ENCODE data around the gene TBX1. TPM values are rescaled to one million over a fixed set of nuclear protein-coding genes. Genes with fewer than 3 reads are reported as not detected.

Gene TBX1
- not detected for polyA plus RNA-seq (2013, experiment 1 of 2; ENCODE audit: insufficient read length)
- polyA plus RNA-seq (2013, experiment 2 of 2; ENCODE audit: insufficient read length) = not detected

- DNase-seq = no peak
These were observed at the start of gene TBX1 for GRCh38 chr22:19760058-19760950. TBX1 (plus strand) TSS chr22:19760778; CDS start chr22:19760844, 66 bp downstream.

GRCh38 chr22:19713245-19713644, 47.3 kb upstream of the TBX1 start:
- no peak for DNase-seq

GRCh38 chr22:19713650-19714311, 46.8 kb upstream of the TBX1 start:
- no peak for DNase-seq

GRCh38 chr22:19714312-19715187, 46.0 kb upstream of the TBX1 start, which contains the start of gene SEPTIN5:
SEPTIN5 (plus strand) TSS chr22:19714503; CDS start chr22:19714589, 86 bp downstream.
- DNase-seq = no peak

- DNase-seq = no peak
These were observed 45.2 kb upstream of the TBX1 start for GRCh38 chr22:19715188-19715930.

- no peak for DNase-seq
These were observed 44.3 kb upstream of the TBX1 start for GRCh38 chr22:19716041-19716828.

GRCh38 chr22:19716829-19717105, 43.8 kb upstream of the TBX1 start:
- DNase-seq = no peak

GRCh38 chr22:19717181-19717580, 43.4 kb upstream of the TBX1 start:
- no peak for DNase-seq

- peak; percentile 70 for DNase-seq
These were observed 42.7 kb upstream of the TBX1 start for GRCh38 chr22:19717691-19718455.

GRCh38 chr22:19718456-19719049, 42.0 kb upstream of the TBX1 start:
- no peak for DNase-seq

- DNase-seq = peak; percentile 23
These were observed 41.5 kb upstream of the TBX1 start for GRCh38 chr22:19719050-19719482.

GRCh38 chr22:19719488-19720021, 41.0 kb upstream of the TBX1 start:
- no peak for DNase-seq

- DNase-seq = no peak
These were observed 40.3 kb upstream of the TBX1 start for GRCh38 chr22:19720150-19720827.

- no peak for DNase-seq
These were observed 39.6 kb upstream of the TBX1 start for GRCh38 chr22:19720999-19721329.

GRCh38 chr22:19721330-19722177, 39.0 kb upstream of the TBX1 start:
- DNase-seq = no peak

- no peak for DNase-seq
These were observed 38.2 kb upstream of the TBX1 start for GRCh38 chr22:19722178-19722981.

- no peak for DNase-seq
These were observed 37.7 kb upstream of the TBX1 start for GRCh38 chr22:19722982-19723231.
